GM12878 (cell line): ENCODE data around the gene TTC9C. TPM values are rescaled to one million over a fixed set of nuclear protein-coding genes. Genes with fewer than 3 reads are reported as not detected.

Source experiments
- CTCF ChIP-seq, 3 experiments: IDR thresholded peaks in 2 of 3; conservative IDR thresholded peaks in 1 of 3; 2 replicates each; pipeline ENCODE4 v1.5.1; 2011; ENCODE audit warnings: low read depth in 3 of 3, low read length in 3 of 3, mild to moderate bottlenecking in 3 of 3, control low read depth in 2 of 3, moderate library complexity in 2 of 3, inconsistent platforms in 1 of 3, mixed read lengths in 1 of 3; ENCODE audit not compliant: control insufficient read depth in 2 of 3, insufficient read depth in 1 of 3; ENCODE audit errors: extremely low read depth in 1 of 3
- FOXK2 ChIP-seq: fragments of 450-650 bp; IDR thresholded peaks from 2 replicates; pipeline ENCODE4 v1.6.1; 2017; ENCODE audit warnings: mild to moderate bottlenecking, moderate library complexity
- GATAD2B ChIP-seq: fragments of 450-650 bp; conservative IDR thresholded peaks from 2 replicates; pipeline ENCODE4 v1.6.1; 2017; ENCODE audit warnings: low read depth, mild to moderate bottlenecking, moderate library complexity
- MXI1 ChIP-seq: fragments of 150-350 bp; IDR thresholded peaks from 2 replicates; pipeline ENCODE4 v1.6.1; 2011; ENCODE audit warnings: low read depth, mild to moderate bottlenecking, inconsistent platforms, low read length, improper control_type of control experiment
- NBN ChIP-seq: fragments of 450-650 bp; IDR thresholded peaks from 2 replicates; pipeline ENCODE4 v1.6.1; 2016
- NKRF ChIP-seq: fragments of 450-650 bp; conservative IDR thresholded peaks from 2 replicates; pipeline ENCODE4 v1.6.1; 2017; ENCODE audit warnings: mild to moderate bottlenecking, moderate library complexity
- PML ChIP-seq: IDR thresholded peaks from 2 replicates; pipeline ENCODE4 v1.6.1; 2012; ENCODE audit warnings: low read length, inconsistent platforms
- REST ChIP-seq: IDR thresholded peaks from 2 replicates; pipeline ENCODE4 v1.6.1; 2012; ENCODE audit warnings: mild to moderate bottlenecking, low read depth, low read length
- SIN3A ChIP-seq: IDR thresholded peaks from 2 replicates; pipeline ENCODE4 v1.6.1; 2012; ENCODE audit warnings: low read depth, low read length, improper control_type of control experiment
- SMC3 ChIP-seq: IDR thresholded peaks from 2 replicates; pipeline ENCODE4 v1.6.1; 2011; ENCODE audit warnings: low read length, improper control_type of control experiment, borderline replicate concordance
- SREBF2 ChIP-seq: IDR thresholded peaks from 2 replicates; pipeline ENCODE4 v1.6.1; 2012; ENCODE audit warnings: mild to moderate bottlenecking, low read length
- TAF1 ChIP-seq: IDR thresholded peaks from 2 replicates; pipeline ENCODE4 v1.6.1; 2011; ENCODE audit warnings: mild to moderate bottlenecking, low read depth, low read length, borderline replicate concordance
- TBL1XR1 ChIP-seq: IDR thresholded peaks from 2 replicates; pipeline ENCODE4 v1.6.1; 2012; ENCODE audit warnings: low read depth, low read length, improper control_type of control experiment
- TCF12 ChIP-seq: IDR thresholded peaks from 2 replicates; pipeline ENCODE4 v1.6.1; 2011; ENCODE audit warnings: low read depth, mild to moderate bottlenecking, low read length
- ZBTB11 ChIP-seq: fragments of 450-650 bp; formaldehyde crosslinking; IDR thresholded peaks from 2 replicates; pipeline ENCODE4 v1.5.0; 2022; ENCODE audit warnings: mild to moderate bottlenecking, missing genetic modification characterization
- polyA plus RNA-seq, 11 experiments: library from polyadenylated mRNA; depleted of rRNA in 4 of 11; unstranded in 6 of 11; stranded (reverse) in 5 of 11; fragments of >200 nt; fragmentation: Nextera tagmentation in 4 of 11; fragmentation: Illumina TruSeq in 1 of 11; extraction: Ambion mirVana in 4 of 11; extraction: Trizol in 1 of 11; gene quantifications; 1 replicate in 1 of 11; 2 replicates in 10 of 11; pipeline versions ENCODE4 v1.2.1 to v1.2.3, GENCODE V29; 2011 to 2016; ENCODE audit warnings: inconsistent platforms in 2 of 11, missing spikeins in 2 of 11, low read depth in 1 of 11
- total RNA-seq, 4 experiments: library from RNA; depleted of rRNA in 3 of 4; stranded (reverse); fragments of >200 nt in 3 of 4; fragmentation: Illumina TruSeq in 1 of 4; extraction: Trizol in 1 of 4; gene quantifications; 2 replicates each; pipeline versions ENCODE4 v1.2.1 to v1.2.3, GENCODE V29; 2013 to 2021

The TTC9C gene
- total and polyA plus RNA-seq, 10 of the 15 experiments (the other 5 are each of a cell fraction or from before 2014, with no cell fraction given): 42.0 to 72.3 (median 50.4) TPM

GRCh38 chr11:62786318-62787004, 58.2 kb downstream of the TTC9C start (continued):
- TF ChIP-seq TCF12: 0 out of 2 replicates have a peak, but pooled peaks have one; percentile 29
- peak; percentile 22; the same call in 1 of the 2 replicates for TF ChIP-seq SIN3A
- TF ChIP-seq TAF1: peak; percentile 35; the same call in 1 of the 2 replicates
- TF ChIP-seq PML: no peak
- TF ChIP-seq SREBF2: no peak
- peak; percentile 91 for TF ChIP-seq SMC3
- TF ChIP-seq NKRF: 0 out of 2 replicates have a peak, but pooled peaks have one; percentile 83
- TF ChIP-seq FOXK2: no peak
- TF ChIP-seq REST: no peak
- peak; percentile 19; the same call in 1 of the 2 replicates for TF ChIP-seq NBN
- no peak for TF ChIP-seq ZBTB11 (CRISPR knock-in tag)
- TF ChIP-seq CTCF (IDR thresholded peaks at IDR 0.05 in 2 of 3, conservative IDR thresholded peaks at IDR 0.05 in 1 of 3; ENCODE audit: control insufficient read depth in 2 of 3, extremely low read depth in 1 of 3, insufficient read depth in 1 of 3, low read depth in 3 of 3, low read length in 3 of 3): peak; percentile 97 to 100 (median 99)
- no peak for TF ChIP-seq TBL1XR1
- 0 out of 2 replicates have a peak, but pooled peaks have one; percentile 19 for TF ChIP-seq MXI1
- TF ChIP-seq GATAD2B: no peak; the same call in 1 of the 2 replicates
